Natural killer cell (primary cell): Measurements from ENCODE around the gene IL31. TPM values are rescaled to one million over a fixed set of nuclear protein-coding genes. Genes with fewer than 3 reads are reported as not detected.
A peak's percentile ranks its signal among the peaks of the same experiment; 100 is the strongest.

Experiments used
- ATAC-seq, 3 donors: fragments of 150-1000 bp in 2 of 3; fragments of 200-7000 bp in 1 of 3; cut with Tn5 transposase; 1 replicate in 1 of 3; 2 replicates in 2 of 3; pipeline ENCODE4 v1.10.0; 2021; ENCODE audit warnings: mild to moderate bottlenecking in 2 of 3, moderate library complexity in 2 of 3
- DNase-seq, 2 donors: peaks; one replicate each; pipeline versions ENCODE4 v3.0.0 to v3.0.0-alpha.2; 2013 to 2021; ENCODE audit warnings: mixed read lengths in 1 of 2
- H3K27ac ChIP-seq: one replicate; pipeline ENCODE4 v1.5.1; 2013; ENCODE audit warnings: mild to moderate bottlenecking, low read length
- H3K27me3 ChIP-seq: one replicate; pipeline ENCODE4 v1.6.1; 2013; ENCODE audit warnings: low read length; ENCODE audit not compliant: control insufficient read depth, insufficient read depth
- H3K36me3 ChIP-seq: one replicate; pipeline ENCODE4 v1.6.1; 2013; ENCODE audit warnings: low read length; ENCODE audit not compliant: control insufficient read depth, insufficient read depth
- H3K4me1 ChIP-seq: one replicate; pipeline ENCODE4 v1.6.1; 2013; ENCODE audit warnings: low read length; ENCODE audit not compliant: control insufficient read depth, insufficient read depth
- H3K4me3 ChIP-seq: one replicate; pipeline ENCODE4 v1.5.1; 2013; ENCODE audit warnings: low read length
- H3K9me3 ChIP-seq: one replicate; pipeline ENCODE4 v1.6.1; 2013; ENCODE audit warnings: low read length; ENCODE audit not compliant: control insufficient read depth, insufficient read depth
- H3K27ac Mint-ChIP-seq, 2 donors: one replicate each; pipeline ENCODE4 v1.8.0; 2022; ENCODE audit warnings: mild to moderate bottlenecking in 2 of 2, mixed read lengths in 2 of 2, moderate library complexity in 1 of 2
- H3K27me3 Mint-ChIP-seq, 2 donors: one replicate each; pipeline ENCODE4 v1.8.0; 2022; ENCODE audit warnings: low read depth in 2 of 2, mixed read lengths in 2 of 2
- H3K36me3 Mint-ChIP-seq: one replicate; pipeline ENCODE4 v1.8.0; 2022; ENCODE audit warnings: mixed read lengths
- H3K4me1 Mint-ChIP-seq, 2 donors: one replicate each; pipeline ENCODE4 v1.8.0; 2022; ENCODE audit warnings: mixed read lengths in 2 of 2
- H3K4me3 Mint-ChIP-seq: one replicate; pipeline ENCODE4 v1.8.0; 2022; ENCODE audit warnings: mild to moderate bottlenecking, moderate library complexity, mixed read lengths
- H3K9me3 Mint-ChIP-seq, 2 donors: one replicate each; pipeline ENCODE4 v1.8.0; 2022; ENCODE audit warnings: mixed read lengths in 2 of 2
- CTCF ChIP-seq: fragments of 200-600 bp; IDR thresholded peaks from one replicate; pipeline ENCODE4 v1.8.0; 2022; ENCODE audit warnings: antibody characterized with exemption
- WGBS: methylation state at CpG from one replicate; pipeline ENCODE4 v1.1.7; 2013; ENCODE audit warnings: missing lambda C conversion rate; ENCODE audit not compliant: insufficient coverage; 5-methylcytosine and 5-hydroxymethylcytosine counted together
- intact Hi-C: fragments of 100-400 bp; cut with micrococcal nuclease; formaldehyde crosslinking; loops from one replicate; pipeline ENCODE4 v1.14.2; 2022
- total RNA-seq, 4 donors: library from RNA; stranded (reverse); fragments of 120-200 nt in 1 of 4; gene quantifications; one replicate each; pipeline versions ENCODE4 v1.2.3 to v1.2.4, GENCODE V29; 2013 to 2022

Gene IL31
- total RNA-seq, 3 donors from 2014 or later (not counting 1 experiment from before 2014, with no cell fraction given), result not detected

DNA sequence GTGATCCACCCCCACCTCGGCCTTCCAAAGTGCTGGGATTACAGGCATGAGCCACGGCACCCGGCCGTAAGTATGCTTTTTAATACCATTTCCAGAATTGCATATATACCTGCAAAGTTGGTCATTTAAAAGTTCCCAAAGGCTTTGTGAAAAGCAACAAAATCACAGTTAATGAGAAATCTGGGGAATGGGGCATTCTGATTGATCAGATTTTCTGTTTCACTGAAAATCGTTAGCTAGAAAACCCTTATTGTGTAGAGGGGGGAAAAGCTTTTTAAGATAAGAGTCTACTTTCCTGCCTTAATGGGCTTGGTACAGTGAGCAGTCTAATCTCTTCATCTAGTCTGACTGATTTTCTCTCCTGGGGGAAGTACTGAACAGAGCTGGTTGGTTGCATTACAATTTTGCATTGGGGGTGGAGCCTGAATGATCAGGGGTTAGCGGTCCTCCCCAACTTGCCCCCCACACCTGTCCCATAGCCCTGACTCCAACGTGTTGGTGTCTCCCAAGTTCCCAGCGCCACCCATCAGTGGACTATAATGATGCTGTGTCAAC is 23.8 kb downstream of the IL31 start:
- intact Hi-C loops, result no loop called here
- H3K27ac Mint-ChIP-seq, result no peak overlapping the region
- Histone ChIP-seq H3K27ac (no peak overlapping the region), H3K4me1 (no peaks in the 10 kb centered on the region), H3K4me3 (no peak overlapping the region), H3K36me3 (no peaks in the 10 kb centered on the region), H3K27me3 (no peaks in the 10 kb centered on the region), H3K9me3 (no peaks in the 10 kb centered on the region)
- no peak for DNase-seq
- H3K9me3 Mint-ChIP-seq, result no peaks in the 10 kb centered on the region
- no peaks in the 10 kb centered on the region for H3K27me3 Mint-ChIP-seq
- H3K4me1 Mint-ChIP-seq, result no peaks in the 10 kb centered on the region
- H3K36me3 Mint-ChIP-seq, result no peaks in the 10 kb centered on the region
- WGBS, result 87% methylated on average over 8 of the region's 8 CpGs
- no peak for TF ChIP-seq CTCF
- no peak overlapping the region for H3K4me3 Mint-ChIP-seq
- no peak for ATAC-seq

GRCh38 chr12:122148657-122149056 is 25.4 kb downstream of the IL31 start:
- Histone ChIP-seq H3K9me3 (no peaks in the 10 kb centered on the region), H3K27me3 (no peaks in the 10 kb centered on the region), H3K36me3 (no peaks in the 10 kb centered on the region), H3K4me1 (no peaks in the 10 kb centered on the region), H3K4me3 (no peak overlapping the region), H3K27ac (no peak overlapping the region)
- TF ChIP-seq CTCF, result no peak
- no peaks in the 10 kb centered on the region for H3K27me3 Mint-ChIP-seq
- H3K9me3 Mint-ChIP-seq, result no peaks in the 10 kb centered on the region
- peaks cover 0 to 5% of the 10 kb centered on the region in 2 donors for H3K4me1 Mint-ChIP-seq
- ATAC-seq (no peak), DNase-seq (no peak)
- H3K36me3 Mint-ChIP-seq, result no peaks in the 10 kb centered on the region
- intact Hi-C loops, result no loop called here
- H3K27ac Mint-ChIP-seq, result peak overlapping the region in 1 of 2 donors; percentile 35
- WGBS, result 85% methylated on average over 6 of the region's 6 CpGs
- H3K4me3 Mint-ChIP-seq, result no peak overlapping the region

DNA sequence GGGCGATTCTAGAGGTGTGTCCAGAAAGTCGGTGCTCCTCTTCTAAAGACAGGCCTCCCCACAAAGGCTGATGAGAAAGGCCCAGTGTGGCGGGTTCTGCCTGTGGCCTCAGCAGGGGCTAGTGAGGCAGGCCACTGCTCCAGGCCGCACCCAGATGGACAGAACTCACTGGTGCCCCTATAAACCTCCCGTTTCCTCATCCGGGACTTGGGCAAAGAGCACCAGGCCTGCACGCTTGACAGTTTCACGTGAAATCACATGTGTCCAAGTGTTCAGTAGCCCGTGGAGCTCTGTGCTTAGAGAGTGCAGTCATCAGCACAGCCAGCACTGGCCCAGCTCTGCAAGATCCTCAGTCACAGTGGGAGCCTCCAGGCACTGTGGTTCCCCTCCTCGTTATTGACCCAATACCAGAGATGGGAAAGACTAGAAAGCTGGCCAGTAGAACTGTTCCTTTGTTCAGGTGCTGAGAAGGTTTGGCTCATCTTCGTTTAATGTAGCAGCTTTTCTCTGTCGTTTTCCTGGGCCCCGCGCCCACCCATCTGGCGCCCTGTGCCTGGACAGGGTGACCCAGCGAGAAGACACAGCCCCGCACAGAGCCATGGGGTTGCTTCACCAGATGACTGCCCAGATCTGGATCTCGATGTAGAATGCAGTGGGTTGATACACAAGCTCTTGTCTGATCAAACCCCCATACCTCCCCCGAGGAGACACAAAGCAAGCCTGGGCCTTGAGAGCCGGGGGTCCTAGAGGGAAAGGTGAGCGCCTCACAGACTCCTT is 26.3 kb downstream of the IL31 start:
- peaks cover 8% of the 10 kb centered on the region for H3K36me3 ChIP-seq
- intact Hi-C loops, result no loop called here
- no peak for TF ChIP-seq CTCF
- DNase-seq (no peak), ATAC-seq (peak in 1 of 3 donors; percentile 8)
- no peaks in the 10 kb centered on the region for H3K9me3 ChIP-seq
- Mint-ChIP-seq H3K27me3 (no peaks in the 10 kb centered on the region), H3K4me1 (peaks cover 0 to 5% of the 10 kb centered on the region in 2 donors), H3K4me3 (no peak overlapping the region), H3K9me3 (no peaks in the 10 kb centered on the region), H3K36me3 (no peaks in the 10 kb centered on the region), H3K27ac (peak overlapping the region in 1 of 2 donors; percentile 32)
- 93% methylated on average over 21 of the region's 21 CpGs for WGBS
- no peak overlapping the region for H3K4me3 ChIP-seq
- H3K27ac ChIP-seq, result no peak overlapping the region
- no peaks in the 10 kb centered on the region for H3K27me3 ChIP-seq
- H3K4me1 ChIP-seq, result no peaks in the 10 kb centered on the region
